NCI-H82 treated with DMSO at 0.1 percent for 48 hours (cell line): Measurements from ENCODE around the gene ADAMTS2.
"Not testable (repeated sequence)": the region's sequence is repeated elsewhere in the genome, so short reads cannot be mapped to it uniquely, and the experiment has no call there.

ENCODE experiments used
- DNase-seq: peaks from one replicate; lab custom pipeline; 2025; ENCODE audit not compliant: unreplicated experiment; lab: John Stamatoyannopoulos, UW

ADAMTS2 gene

DNA sequence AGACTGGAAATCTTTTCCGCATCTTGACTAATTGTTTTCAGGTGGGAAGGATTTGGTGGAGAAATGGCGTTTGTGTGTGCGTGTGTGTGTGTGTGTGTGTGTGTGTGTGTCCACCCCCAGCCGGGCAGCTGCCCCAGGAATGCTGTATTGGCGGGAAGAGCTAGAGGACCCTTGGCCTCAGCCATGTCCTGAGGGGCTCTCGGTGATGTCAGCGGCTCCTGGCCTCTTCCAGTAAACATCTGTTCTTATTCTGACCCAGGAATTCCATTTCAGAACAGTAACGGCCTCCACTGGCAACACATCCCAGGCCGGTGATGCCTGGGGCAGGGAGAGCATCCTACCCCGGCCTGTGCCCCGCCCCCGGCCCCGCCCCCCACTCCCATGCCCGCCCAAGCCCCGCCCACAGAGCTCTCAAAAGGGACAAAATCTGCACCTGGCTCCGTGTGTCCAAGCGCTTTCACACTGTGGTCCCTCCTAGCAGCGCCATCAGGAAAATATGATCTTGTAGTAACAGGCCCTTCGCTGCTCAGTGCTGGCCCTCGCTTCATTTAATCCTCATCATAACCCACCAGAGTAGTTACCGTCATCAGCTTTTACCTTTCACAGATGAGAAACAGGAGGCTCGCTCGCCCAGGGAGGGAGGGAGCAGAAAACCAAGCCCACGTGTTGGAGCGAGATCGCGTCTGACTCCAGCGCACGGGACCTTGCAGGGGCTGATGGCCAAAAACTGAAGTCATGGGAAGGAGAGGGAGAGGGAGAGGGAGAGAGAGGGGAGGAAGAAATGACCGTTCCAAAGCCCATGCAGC is 18.9 kb downstream of the ADAMTS2 start:
- no peak for DNase-seq

DNA sequence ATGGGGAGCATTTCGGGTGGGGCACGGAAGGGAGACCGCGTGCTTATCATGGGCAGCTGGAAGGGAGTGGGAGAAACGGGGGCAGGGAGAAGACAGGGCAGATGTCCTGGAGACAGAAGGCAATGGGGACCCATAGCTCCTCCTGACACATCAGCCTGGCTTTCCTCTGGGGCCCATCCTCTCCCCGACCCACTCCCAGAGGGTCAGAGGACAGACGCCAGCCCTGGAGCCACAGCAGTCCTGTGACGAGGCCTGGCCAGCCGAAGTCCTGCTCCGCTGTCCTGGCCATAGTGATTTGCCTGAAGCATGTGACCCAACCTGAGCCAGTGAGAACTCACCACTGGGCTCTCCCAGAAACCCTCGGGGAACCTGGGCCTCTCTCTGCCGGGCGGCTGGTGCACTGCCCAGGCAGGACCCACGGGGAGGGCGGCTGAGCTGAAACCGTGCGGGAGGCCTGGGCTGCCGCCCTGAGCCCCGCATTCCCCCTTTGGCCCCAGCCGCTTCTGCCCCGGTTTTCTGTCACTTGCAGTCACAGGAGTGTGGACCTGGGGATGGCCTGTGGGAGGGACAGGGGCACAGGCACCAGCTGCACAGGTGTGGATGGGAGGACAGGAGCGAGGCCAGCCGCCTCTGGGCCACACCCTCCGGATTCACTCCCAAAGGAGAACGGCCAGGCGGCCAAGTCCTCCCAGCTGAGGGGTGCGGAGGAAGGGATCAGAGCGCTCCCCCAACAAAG is 19.8 kb downstream of the ADAMTS2 start:
- no peak for DNase-seq

DNA sequence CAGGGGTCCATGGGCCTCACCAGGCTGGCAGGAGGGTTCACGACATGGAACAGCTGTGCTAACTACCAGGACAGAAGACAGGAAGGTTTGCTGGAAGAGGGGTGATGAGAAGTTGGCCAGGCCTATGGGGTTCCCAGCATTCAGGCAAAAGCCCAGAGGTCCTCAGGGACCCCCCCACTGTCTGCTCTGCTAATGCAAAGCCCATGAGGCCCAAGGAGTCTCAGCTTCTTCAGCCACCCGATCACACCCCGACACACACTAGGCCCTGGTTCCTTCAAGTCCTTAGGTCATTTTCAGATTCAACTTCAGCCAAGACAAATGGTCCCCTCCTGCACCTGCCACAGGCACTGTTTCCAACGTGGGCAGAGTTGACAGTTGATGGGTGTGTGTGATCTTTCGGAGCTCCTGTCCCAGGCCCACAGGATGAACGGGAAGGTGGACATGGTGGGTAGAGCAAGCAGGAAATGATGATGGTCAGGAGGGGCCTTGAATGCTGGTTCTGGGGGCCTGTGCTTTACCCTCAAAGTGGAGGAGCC is 20.4 kb downstream of the ADAMTS2 start:
- DNase-seq, result no peak

DNA sequence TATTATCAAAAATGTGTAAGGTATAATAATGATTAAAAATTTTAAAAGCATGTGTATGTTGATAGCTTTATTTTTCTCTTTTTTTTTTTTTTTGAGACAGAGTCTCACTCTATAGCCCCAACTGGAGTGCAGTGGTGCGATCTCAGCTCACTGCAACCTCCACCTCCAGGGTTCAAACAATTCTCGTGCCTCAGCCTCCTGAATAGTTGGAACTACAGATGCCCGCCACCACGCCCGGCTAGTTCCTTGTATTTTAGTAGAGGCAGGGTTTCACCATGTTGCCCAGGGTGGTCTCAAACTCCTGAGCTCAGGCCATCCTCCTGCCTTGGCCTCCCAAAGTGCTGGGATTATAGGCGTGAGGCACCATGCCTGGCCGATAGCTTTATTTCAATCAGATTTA is 20.9 kb downstream of the ADAMTS2 start:
- not testable (repeated sequence) for DNase-seq

DNA sequence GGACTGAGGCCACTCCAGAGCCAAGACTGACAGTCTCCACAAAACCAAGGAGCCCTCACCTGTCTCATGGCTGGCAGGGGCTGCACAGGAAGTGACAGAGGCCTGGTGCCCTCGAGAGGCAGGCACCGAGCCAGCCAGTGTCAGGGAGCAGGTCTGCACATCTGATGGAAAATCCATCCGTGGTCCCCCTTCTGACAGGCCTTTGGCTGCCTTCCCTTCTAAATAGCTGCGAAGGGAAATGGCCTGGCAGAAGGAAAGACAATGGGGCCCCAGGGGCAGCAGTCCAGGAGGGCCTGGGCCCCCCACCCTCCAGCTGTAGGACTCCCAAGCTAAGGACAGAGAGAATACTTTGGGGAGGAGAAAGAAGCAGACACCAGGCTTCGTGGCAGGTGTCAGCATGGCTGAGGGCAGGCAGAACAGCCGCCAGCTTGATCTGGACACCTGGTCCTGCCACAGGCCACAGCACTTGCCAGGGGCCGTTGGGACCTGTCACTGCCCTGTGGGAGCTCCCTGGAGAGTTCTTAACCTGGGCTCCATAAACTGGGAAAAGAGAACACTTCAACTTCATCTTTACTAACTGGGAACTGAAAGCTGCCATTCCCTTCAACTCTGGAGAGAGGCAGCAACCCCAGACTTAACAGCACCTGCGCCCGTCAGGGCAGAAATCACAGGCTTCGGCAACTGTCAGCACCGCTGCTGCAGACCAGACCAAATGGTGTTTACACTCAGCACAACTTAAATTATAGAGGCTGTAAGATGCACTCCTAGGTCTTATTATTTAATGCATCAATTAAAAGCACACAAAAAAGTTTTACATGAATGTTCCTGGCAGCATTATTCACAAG is 22.0 kb downstream of the ADAMTS2 start:
- no peak for DNase-seq

DNA sequence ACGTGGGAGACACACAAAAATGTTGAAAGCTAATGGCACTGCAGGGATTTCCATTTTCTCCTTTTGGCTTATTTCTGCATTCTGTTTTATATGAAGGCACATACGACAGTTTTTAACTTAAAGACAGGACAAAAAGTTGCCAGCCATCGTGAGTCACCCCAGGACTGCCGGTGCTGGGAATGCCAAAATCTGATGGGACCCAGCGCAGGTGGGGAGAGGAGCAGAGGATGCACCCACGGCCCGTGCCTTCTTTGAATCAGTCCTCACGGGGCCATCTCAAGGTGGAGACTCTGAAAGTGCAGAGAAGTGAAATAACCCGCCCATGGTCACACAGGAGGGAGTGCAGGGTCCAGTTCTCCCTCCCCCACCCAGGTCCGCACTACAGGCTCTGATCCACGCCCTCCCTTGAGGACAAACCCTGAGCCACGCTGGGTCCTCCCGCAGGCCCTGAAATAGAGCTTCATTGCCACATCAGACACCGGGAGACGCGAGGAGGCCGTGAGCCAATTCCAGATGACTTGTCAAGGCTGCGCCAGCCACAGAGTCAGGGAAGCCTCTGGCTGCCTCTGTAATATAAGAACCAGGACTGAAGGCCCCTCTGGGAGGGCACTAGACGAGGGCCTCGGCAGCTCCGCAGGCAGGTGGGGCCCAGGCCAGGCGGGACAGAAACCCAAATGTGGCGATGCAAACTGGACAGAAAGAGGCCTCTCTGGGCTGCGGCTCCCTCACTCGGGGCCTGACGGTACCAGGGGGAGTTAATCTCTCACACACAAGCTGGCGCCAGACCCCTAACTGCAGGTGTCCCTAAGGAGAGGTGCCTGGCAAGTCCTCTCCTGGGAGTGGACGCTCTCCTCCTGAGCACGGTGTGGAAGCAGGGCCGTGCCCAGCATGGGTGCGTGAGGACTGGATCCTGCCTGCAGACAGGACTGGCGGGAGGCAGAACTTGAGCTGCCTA is 22.9 kb downstream of the ADAMTS2 start:
- DNase-seq, result no peak

DNA sequence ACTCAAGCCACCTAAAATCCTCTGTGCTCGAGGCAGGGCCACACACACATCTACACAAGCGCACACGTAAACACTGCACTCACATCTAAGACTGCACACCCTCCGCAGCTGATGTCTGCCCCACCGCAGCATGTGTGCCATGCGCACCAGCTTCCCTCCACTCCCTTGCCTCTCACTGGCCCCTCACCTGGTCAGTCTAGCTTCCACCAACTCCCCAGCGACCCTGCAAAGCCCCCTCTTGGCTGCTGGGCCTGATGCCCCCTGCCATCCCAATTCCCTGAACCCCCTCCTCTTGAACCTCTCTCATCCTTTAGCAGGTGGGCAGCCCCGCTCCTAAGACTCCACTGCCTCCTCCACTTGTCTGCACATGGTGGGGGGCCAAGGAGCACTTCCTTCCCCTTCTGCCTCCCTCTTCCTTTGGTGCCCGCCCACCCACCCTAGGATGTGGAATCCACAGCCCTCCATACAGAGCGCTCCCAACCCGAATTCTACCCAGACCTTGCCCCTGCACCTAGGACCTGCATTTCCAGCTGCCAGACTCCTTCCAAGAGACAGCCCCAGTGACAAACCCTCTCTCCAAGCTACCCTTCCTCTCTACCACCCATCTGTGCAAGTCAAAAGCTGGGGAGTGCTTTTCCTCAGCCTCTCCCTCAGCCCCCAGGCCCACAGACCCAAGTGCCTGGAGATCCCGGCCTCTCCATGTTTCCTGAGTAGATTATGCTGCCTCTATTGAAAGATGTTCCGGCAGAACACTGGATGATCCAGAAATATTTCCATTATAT is 23.9 kb downstream of the ADAMTS2 start:
- no peak for DNase-seq

DNA sequence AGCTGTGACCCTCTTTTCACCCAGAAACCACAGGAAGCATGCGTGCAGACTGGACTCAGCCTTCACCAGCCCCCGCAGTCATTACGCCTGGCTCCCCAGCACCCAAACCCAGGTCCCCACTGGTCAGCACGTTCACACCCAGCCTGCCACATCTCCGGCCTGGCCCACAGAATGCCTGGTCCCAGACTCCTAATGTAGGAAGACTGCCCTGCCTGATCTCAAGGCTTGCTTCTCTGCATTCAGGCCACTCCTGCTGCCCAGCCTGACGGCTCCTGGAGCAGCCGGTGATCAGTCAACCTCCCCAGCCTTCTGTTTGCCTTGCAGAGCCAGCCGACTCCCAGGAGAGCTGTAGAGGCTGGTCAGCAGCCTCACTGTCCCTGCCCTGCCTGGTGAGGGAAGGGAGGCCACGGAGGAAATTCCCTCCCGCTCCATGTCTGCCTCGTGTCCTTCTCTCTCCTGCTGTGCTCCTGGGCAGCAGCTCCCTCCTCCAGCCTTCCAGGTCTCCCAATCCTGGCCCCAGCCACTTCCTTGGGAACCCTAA is 25.4 kb downstream of the ADAMTS2 start:
- no peak for DNase-seq

DNA sequence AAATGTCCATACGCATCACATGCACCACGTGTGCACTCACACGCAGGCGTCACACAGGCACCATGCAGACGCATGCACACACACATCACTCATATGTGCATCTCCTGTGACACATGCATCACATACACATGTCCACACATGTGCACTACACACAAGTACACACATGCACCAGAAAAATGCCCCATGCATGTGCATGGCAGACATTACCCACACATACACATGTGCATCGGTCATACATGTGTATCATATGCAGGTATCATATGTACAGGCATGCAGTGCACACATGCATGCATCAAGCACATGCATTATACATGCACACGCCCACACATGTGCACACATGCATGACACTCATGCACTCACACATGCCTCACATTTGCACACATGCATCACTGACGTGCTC is 26.1 kb downstream of the ADAMTS2 start:
- DNase-seq, result no peak

DNA sequence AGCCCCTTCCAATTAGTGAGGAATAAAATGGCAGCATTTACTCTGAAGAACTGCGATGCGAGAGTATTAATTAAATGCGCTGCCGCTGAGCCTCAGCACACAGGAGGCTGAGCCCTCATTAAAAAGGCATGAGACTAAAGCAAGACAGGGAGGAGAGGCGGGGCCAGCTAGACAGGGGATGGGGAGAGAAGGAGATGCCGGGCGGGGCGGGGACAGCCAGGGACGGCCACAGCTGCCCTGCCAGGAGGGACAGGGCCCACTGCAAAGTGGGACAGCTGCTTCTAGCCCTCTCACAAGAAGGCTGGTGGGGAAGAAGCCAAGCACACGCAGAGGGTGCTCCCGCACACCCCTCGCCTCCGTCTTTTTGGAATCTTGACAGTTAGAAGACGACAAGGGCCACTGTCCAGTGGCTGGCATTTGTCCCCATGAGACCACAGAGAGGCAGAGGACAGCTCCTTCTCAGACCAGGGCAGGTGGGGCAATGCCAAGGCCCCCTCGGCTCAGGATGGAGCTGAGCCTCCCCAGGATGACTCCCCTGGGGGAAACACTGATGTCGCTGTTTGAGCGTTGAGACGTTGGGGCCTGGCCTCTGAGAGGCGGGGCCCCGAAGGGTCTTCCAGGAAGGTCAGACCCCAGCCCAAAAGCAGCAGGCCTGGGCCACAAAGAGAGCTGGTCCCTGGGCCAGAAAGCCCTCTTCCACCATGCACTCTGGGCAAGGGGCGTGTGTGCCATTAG is 26.9 kb downstream of the ADAMTS2 start:
- peak; percentile 10 for DNase-seq

DNA sequence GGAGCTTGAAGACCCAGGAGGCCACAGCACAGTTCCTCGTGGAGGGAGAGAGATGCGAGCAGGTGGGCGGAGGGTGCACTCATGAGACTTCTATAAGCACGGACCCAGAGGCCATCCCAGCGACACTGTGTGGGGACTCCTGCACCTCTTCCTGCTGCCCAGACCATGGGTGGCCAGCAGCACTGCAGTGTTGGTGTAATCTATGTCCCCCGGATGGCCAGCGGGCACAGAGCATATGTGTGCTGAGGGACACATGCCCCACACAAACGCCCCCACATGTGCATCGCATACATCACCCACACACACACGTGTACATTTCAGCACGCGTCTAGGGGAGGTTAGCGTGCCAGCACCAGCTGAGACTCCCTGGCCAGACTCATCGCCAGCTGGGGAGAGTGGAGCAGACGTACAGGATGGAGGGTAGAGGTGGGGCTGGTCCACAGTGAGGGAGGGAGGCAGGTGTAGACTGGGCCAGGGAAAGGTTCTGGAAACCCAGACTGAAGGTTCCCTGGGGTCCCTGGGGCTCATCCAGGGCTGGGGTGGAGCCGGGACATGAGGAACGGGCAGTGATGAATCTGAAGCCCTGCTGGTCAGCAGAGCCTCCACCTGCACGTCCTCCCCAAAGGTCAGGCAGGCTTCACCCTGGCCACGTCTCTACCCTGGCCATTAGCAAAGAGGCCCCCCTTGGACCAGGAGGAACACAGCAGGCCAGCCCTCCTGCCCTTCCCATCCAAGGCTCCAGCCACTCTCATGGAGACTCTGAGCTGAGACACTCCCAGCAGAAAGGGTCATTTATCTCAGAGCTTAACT is 27.6 kb downstream of the ADAMTS2 start:
- no peak for DNase-seq

DNA sequence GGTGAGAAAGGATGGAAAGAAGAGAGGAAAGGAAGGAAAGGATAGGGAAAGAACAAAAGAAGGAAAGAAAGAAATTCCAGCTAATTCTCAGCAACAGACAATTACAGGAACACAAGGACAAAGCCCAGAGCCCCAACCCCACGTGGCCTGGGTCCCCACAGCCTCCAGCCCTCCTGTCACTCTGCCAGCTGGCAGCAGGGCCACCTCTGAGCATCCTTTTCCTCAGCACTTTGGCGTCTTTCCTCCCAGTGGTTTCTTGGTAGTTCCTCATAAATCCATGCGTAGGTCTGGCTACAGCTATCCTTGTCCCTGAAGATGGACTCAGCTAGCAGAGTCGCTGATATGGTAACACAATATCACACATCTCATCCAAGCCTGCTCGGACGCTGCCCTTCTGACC is 28.3 kb downstream of the ADAMTS2 start:
- no peak for DNase-seq

DNA sequence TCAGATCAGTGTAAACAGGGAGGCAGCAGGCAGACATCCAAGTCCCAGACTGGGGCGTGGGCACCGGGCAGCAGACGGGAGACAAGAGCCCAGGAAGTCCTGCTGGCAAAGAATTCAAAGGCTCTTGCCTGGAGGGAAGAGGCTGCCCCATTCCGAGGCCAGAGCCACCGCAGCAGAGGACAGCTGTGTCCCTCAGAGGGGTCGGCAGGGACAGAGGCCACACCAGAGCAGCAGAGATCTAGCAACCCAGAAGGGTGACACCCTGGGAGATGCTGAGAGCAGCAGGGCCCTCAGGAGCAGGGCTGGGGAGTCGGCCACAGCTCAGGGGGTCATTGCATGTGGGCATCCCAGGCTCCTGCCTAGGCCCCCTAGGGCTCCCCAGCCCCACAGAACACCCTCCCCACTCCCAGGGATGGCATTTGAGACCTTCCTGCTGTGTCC is 29.1 kb downstream of the ADAMTS2 start:
- no peak for DNase-seq

DNA sequence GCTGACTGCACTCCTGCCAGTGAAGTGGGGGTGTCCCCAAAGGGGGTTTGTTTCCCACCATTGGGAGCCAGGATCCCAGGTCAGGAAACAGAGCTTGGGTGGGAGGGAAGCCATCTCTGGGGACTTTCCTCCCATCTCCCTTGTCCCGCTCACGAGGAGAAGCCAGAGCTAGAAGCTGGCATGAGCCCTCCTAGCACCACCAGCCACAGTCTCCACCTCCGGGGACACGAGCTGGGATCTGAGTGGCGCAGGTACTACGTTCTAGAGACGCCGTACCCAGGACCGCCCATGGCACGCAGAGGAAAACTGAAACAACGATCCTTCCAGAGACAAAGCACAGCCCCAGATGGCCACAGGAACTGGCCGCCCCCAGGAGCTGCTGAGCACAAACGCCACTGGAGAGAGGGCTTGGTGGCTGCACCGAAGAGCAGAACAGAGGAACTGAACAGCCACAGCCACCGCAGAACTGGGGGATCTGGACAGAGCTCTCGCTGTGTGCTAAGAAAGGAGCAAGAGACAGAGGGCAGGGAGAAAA is 29.8 kb downstream of the ADAMTS2 start:
- DNase-seq, result no peak

DNA sequence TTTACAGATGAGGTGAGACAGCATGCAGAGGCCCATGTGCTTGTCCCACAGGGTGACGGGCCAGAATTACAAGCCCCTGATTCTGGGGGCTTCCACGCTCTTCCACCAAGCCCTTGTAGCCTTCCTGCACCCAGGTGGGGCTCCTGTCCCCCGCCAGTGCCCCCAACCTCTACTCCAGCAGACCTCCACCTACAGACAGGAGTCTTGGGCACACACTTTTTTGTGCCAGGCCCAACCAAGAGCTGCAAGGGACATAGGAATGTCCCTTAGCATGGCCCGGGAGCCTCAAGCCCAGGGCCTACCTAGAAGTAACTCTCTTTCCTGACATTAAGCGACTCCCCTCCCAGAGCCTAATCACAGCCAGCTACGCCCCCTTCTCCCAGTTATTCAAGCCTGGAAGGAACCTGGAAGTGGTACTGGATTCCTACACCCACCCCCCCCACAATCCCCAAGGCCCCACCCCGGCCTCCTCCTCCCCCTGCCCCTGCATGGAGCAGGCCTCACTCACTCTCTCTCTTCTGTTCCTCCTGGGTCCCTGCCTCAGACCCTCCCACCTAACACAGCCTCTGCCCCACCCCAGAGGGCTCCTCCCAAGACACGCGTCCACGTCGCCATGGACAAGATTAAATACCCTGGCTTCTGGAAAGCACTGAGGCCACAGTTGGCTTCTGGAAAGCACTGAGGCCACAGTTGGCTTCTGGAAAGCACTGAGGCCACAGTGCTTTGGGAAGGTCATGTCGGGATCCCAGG is 30.5 kb downstream of the ADAMTS2 start:
- no peak for DNase-seq

DNA sequence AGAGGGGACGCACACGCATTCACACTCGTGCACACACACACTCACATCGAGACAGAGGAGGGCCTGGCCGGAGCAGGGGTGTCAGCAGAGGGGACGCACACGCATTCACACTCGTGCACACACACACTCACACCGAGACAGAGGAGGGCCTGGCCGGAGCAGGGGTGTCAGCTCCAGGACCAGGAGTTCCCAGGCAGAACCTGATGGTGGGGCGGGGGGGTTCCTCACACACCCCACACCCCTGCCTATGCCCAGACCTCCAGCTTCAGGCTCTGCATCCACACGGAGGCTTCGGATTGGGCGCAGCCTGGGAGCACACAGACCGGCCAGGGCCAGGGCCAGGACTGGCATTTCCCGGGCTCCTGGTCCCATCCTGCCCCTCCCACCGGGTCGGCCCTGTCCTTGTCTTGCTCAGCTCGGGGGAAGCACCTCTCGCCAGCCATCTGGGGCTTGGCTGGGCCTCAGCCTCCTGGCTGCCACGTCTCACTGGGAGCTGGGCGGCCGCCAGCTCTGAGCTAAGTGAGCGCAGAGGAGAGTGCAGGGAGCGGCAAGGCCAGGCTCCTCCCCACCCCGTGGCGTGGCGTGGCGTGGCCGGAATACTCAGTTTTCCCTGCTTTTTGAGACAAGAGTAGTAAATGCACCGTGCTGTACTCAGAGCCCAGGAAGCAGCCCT is 31.3 kb downstream of the ADAMTS2 start:
- no peak for DNase-seq
